Skeletal muscle cell (primary cell): Measurements from ENCODE around the gene TIMP2.

Source experiments
- DNase-seq: peaks from one replicate; pipeline ENCODE4 v3.0.0-alpha.2; 2010; ENCODE audit warnings: low read depth
- H3K4me3 ChIP-seq: 2 replicates; pipeline ENCODE4 v1.5.1; 2011; ENCODE audit warnings: low read depth, mild to moderate bottlenecking, control low read depth, low read length, moderate library complexity

TIMP2 gene

DNA sequence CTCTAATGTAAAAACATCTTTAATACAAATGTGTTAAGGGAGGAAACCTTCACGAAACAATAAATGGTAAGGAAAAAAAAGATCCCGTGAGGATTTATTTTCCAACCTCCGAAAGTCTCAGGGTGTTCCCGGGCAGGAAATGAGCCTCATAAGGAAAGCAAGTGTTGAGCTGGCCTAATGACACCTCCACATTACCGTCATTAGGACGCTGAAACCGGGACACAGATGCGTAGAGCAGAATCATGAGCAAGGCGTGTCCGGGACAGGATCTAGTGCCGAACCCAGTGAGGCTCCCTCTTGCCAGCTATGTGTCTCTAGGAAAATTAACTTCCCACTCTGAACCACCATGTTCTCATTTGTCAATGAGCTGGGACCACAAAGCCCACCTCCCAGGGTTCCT lies 120.4 kb downstream of the TIMP2 start:
- no peak overlapping the region for H3K4me3 ChIP-seq
- no peak for DNase-seq

DNA sequence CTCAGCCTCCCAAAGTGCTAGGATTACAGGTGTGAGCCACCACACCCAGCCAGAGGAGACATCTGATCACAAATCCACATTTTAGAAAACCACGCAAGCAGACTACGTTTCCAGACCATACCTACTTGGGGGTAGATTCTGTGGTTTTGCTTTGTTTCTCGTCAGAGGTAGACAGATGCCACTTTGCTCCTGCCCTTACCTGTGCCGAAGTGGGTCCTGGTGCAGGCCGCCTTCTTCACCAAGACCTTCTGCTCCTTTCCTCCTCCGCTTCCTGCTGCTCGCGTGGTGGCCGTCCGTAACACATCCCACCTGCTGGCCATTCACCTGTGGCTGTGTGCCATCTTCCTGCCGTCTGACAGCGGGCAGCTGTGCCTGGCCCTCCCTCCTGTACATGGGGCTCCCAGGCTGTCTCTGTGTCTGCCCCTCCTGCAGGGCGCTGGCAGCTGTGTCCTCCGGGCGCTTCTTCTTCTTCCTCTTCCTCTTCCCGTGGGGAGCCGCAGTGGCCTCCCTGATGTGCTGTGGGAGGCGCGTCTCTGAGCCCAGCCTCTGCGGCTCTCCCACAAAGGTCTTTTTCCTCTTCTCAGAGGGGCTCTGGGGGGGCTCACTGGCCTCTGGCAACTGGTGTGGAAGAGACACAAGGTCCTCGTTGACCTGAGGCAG lies 121.9 kb downstream of the TIMP2 start:
- H3K4me3 ChIP-seq: no peak overlapping the region
- no peak for DNase-seq
